K562 (cell line): ENCODE measurements around the gene FAM199X. TPM values are rescaled to one million over a fixed set of nuclear protein-coding genes. Genes with fewer than 3 reads are reported as not detected.
A peak's percentile ranks its signal among the peaks of the same experiment; 100 is the strongest.

ENCODE experiments used
- EP400 ChIP-seq: fragments of 450-650 bp; IDR thresholded peaks from 2 replicates; pipeline ENCODE4 v1.6.1; 2017; ENCODE audit warnings: antibody characterized with exemption, mild to moderate bottlenecking, moderate library complexity
- ESRRB ChIP-seq: fragments of 250-450 bp; sonication (Bioruptor Pico); IDR thresholded peaks from 2 replicates; pipeline ENCODE4 v1.5.0; 2020; ENCODE audit warnings: mild to moderate bottlenecking, moderate library complexity, borderline replicate concordance
- ETS2 ChIP-seq: IDR thresholded peaks from 2 replicates; pipeline ENCODE4 v1.6.1; 2016; ENCODE audit warnings: borderline replicate concordance, missing genetic modification characterization, mild to moderate bottlenecking, moderate library complexity, missing compliant biosample characterization; ENCODE audit not compliant: poor library complexity, severe bottlenecking
- MAFF ChIP-seq: IDR thresholded peaks from 2 replicates; pipeline ENCODE4 v1.6.1; 2012; ENCODE audit warnings: low read length, improper control_type of control experiment
- MEF2D ChIP-seq: conservative IDR thresholded peaks from 2 replicates; pipeline ENCODE4 v1.6.1; 2016; ENCODE audit warnings: low read depth, missing genetic modification characterization, missing compliant biosample characterization
- PTRF ChIP-seq: fragments of 450-650 bp; IDR thresholded peaks from 2 replicates; pipeline ENCODE4 v1.6.1; 2016; ENCODE audit warnings: mild to moderate bottlenecking, missing genetic modification characterization, missing compliant biosample characterization
- SETDB1 ChIP-seq: IDR thresholded peaks from one replicate; pipeline ENCODE4 v1.6.1; 2012; ENCODE audit warnings: low read length, control low read depth, inconsistent platforms
- SOX6 ChIP-seq: fragments of 450-650 bp; IDR thresholded peaks from 2 replicates; pipeline ENCODE4 v1.6.1; 2014; ENCODE audit warnings: mild to moderate bottlenecking
- SREBF1 ChIP-seq: fragments of 150-350 bp; IDR thresholded peaks from 2 replicates; pipeline ENCODE4 v1.6.1; 2014; ENCODE audit warnings: antibody characterized with exemption, low read depth, low read length, borderline replicate concordance
- STAT5A ChIP-seq: IDR thresholded peaks from 2 replicates; pipeline ENCODE4 v1.6.1; 2012; ENCODE audit warnings: low read length, inconsistent platforms, borderline replicate concordance
- ZNF316 ChIP-seq: fragments of 450-650 bp; IDR thresholded peaks from 2 replicates; pipeline ENCODE4 v1.6.1; 2016
- polyA plus RNA-seq, 8 experiments: library from polyadenylated mRNA; depleted of rRNA in 4 of 8; stranded (reverse) in 5 of 8; unstranded in 3 of 8; fragments of >200 nt; fragmentation: Nextera tagmentation in 2 of 8; fragmentation: Illumina TruSeq in 1 of 8; extraction: Ambion mirVana in 2 of 8; extraction: Trizol in 1 of 8; gene quantifications; 2 replicates each; pipeline versions ENCODE4 v1.2.1 to v1.2.3, GENCODE V29; 2011 to 2014; ENCODE audit warnings: inconsistent platforms in 1 of 8, missing spikeins in 1 of 8
- total RNA-seq, 7 experiments: library from RNA; depleted of rRNA in 6 of 7; stranded (reverse); fragments of >200 nt in 6 of 7; fragmentation: Illumina TruSeq in 2 of 7; extraction: Trizol in 2 of 7; gene quantifications; 2 replicates each; pipeline versions ENCODE4 v1.2.1 to v1.2.3, GENCODE V29; 2011 to 2021; ENCODE audit warnings: low replicate concordance in 1 of 7
- TF ChIP-seq, protein P1 (sequence below): fragments of 450-650 bp; IDR thresholded peaks from 2 replicates; pipeline ENCODE4 v1.6.1; 2016; ENCODE audit warnings: borderline replicate concordance
- TF ChIP-seq, protein P2 (sequence below): sonication (generic); formaldehyde crosslinking; IDR thresholded peaks from 2 replicates; pipeline ENCODE4 v1.8.1; 2023; ENCODE audit warnings: mild to moderate bottlenecking, missing genetic modification reagents, moderate library complexity
- TF ChIP-seq, protein P3 (sequence below): fragments of 200-800 bp; sonication (Bioruptor generic); IDR thresholded peaks from 2 replicates; pipeline ENCODE4 v1.6.1; 2016; ENCODE audit warnings: missing genetic modification characterization, missing compliant biosample characterization

Gene FAM199X
- total and polyA plus RNA-seq, 9 of the 15 experiments (the other 6 are each of a cell fraction or from before 2014, with no cell fraction given) = 4.6 to 22.2 (median 13.7) TPM

DNA sequence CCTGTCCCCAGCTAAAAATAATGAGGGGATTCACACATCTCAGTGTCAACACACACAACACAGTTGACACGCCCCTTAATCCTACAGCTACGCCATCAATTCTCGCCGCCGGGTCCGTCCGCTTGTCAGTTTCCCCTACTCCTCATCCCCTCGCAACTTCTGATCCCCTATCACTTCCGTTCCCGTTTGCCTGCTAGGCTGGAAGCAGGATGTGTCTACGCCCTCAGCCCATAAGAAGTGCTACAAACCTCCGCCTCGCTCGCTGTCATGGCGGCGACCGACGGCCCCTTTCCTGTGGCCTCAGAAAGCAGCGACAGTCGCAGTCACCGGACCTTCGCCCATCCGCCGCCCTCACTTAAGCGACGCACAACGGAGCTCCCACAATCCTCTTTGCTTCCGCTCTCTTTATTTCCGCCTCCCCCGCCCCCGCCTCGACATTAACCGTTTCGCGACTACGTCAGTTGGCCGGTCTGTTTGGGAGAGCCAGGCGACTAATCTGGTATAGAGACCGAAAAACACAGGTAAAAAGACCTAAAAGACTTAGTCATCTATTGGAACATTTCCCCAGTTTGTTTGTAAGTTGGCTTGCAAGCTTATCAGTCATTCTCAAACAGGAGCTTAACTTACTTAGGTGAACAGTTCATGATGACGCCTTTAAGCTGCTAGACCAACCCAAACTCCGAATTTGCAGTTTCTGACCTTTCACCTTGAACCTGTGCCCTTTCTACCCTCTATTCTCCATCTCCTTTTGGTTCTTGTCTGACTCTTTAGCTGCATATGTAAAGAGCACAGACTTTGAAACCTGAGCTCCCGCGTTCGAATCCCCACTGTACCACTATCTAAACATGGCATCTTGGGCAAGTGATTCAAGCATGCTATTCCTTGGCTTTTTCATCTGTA lies 9.4 kb upstream of the FAM199X start, which contains the start of gene SLC25A53 (continued):
- TF ChIP-seq SETDB1 = no peak
- TF ChIP-seq, protein P1, sequence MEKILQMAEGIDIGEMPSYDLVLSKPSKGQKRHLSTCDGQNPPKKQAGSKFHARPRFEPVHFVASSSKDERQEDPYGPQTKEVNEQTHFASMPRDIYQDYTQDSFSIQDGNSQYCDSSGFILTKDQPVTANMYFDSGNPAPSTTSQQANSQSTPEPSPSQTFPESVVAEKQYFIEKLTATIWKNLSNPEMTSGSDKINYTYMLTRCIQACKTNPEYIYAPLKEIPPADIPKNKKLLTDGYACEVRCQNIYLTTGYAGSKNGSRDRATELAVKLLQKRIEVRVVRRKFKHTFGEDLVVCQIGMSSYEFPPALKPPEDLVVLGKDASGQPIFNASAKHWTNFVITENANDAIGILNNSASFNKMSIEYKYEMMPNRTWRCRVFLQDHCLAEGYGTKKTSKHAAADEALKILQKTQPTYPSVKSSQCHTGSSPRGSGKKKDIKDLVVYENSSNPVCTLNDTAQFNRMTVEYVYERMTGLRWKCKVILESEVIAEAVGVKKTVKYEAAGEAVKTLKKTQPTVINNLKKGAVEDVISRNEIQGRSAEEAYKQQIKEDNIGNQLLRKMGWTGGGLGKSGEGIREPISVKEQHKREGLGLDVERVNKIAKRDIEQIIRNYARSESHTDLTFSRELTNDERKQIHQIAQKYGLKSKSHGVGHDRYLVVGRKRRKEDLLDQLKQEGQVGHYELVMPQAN = peak; percentile 72; the same call in 1 of the 2 replicates
- no peak for TF ChIP-seq STAT5A
- no peak for TF ChIP-seq ZNF316
- peak; percentile 70; the same call in 1 of the 2 replicates for TF ChIP-seq MEF2D (tag)
- TF ChIP-seq, protein P2, sequence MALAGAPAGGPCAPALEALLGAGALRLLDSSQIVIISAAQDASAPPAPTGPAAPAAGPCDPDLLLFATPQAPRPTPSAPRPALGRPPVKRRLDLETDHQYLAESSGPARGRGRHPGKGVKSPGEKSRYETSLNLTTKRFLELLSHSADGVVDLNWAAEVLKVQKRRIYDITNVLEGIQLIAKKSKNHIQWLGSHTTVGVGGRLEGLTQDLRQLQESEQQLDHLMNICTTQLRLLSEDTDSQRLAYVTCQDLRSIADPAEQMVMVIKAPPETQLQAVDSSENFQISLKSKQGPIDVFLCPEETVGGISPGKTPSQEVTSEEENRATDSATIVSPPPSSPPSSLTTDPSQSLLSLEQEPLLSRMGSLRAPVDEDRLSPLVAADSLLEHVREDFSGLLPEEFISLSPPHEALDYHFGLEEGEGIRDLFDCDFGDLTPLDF (CRISPR knock-in tag) = no peak
- TF ChIP-seq, protein P3, sequence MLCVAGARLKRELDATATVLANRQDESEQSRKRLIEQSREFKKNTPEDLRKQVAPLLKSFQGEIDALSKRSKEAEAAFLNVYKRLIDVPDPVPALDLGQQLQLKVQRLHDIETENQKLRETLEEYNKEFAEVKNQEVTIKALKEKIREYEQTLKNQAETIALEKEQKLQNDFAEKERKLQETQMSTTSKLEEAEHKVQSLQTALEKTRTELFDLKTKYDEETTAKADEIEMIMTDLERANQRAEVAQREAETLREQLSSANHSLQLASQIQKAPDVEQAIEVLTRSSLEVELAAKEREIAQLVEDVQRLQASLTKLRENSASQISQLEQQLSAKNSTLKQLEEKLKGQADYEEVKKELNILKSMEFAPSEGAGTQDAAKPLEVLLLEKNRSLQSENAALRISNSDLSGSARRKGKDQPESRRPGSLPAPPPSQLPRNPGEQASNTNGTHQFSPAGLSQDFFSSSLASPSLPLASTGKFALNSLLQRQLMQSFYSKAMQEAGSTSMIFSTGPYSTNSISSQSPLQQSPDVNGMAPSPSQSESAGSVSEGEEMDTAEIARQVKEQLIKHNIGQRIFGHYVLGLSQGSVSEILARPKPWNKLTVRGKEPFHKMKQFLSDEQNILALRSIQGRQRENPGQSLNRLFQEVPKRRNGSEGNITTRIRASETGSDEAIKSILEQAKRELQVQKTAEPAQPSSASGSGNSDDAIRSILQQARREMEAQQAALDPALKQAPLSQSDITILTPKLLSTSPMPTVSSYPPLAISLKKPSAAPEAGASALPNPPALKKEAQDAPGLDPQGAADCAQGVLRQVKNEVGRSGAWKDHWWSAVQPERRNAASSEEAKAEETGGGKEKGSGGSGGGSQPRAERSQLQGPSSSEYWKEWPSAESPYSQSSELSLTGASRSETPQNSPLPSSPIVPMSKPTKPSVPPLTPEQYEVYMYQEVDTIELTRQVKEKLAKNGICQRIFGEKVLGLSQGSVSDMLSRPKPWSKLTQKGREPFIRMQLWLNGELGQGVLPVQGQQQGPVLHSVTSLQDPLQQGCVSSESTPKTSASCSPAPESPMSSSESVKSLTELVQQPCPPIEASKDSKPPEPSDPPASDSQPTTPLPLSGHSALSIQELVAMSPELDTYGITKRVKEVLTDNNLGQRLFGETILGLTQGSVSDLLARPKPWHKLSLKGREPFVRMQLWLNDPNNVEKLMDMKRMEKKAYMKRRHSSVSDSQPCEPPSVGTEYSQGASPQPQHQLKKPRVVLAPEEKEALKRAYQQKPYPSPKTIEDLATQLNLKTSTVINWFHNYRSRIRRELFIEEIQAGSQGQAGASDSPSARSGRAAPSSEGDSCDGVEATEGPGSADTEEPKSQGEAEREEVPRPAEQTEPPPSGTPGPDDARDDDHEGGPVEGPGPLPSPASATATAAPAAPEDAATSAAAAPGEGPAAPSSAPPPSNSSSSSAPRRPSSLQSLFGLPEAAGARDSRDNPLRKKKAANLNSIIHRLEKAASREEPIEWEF (CRISPR knock-in tag) = no peak
- no peak for TF ChIP-seq SREBF1
- no peak for TF ChIP-seq SOX6
- TF ChIP-seq ETS2 (tag) = no peak
- no peak for TF ChIP-seq PTRF (tag)
- no peak for TF ChIP-seq ESRRB (CRISPR knock-in tag)
- no peak for TF ChIP-seq MAFF
- peak; percentile 89 for TF ChIP-seq EP400
